ENCODE results near the gene WSCD2. TPM values are rescaled to one million over a fixed set of nuclear protein-coding genes. Genes with fewer than 3 reads are reported as not detected.

The WSCD2 gene
- polyA plus RNA-seq, 3 donors = not detected

DNA sequence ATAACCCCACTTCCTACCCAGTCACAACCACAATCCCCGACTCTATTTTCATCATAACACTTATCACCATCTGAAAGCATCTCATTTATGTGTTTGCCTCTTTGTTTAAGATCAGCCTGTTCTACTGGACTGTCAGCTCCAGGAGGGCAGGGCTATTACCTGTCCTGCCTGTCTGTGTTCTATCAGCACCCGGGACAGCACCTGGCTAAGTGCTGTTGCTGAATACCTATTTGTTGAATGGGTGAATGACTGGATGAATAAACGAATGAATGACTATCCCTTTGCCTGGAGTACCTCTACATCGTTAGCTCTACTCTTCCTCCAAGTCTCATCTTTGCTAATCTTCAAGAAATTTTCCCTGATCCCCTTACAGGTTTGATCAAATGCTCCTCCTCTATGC lies 69.0 kb downstream of the WSCD2 start:
- no peak overlapping the region for H3K4me3 ChIP-seq (replicated peaks in 1 of 3; ENCODE audit: low read depth in 2 of 3, low read length in 3 of 3)
- H2AFZ ChIP-seq (ENCODE audit: insufficient read depth, low read depth, low read length, poor library complexity, severe bottlenecking) = no peak overlapping the region
- whole genome bisulfite sequencing (ENCODE audit: insufficient coverage) = 50% methylated on average over 1 of the region's 4 CpGs
- H3K4me2 ChIP-seq (replicated peaks; ENCODE audit: extremely low read depth, low read length, poor library complexity, severe bottlenecking) = no peak overlapping the region
- intact Hi-C loops (cut with micrococcal nuclease) = loop anchor here in 1 of 2 donors (10.0 kb wide), 1 partner anchor 523 kb away; no protein-coding TSS in a partner anchor
- H3K27ac ChIP-seq (ENCODE audit: low read depth in 1 of 2, low read length in 2 of 2) = no peak overlapping the region
- H3K36me3 ChIP-seq (replicated peaks in 1 of 2; ENCODE audit: control insufficient read depth in 1 of 2, insufficient read depth in 2 of 2, low read length in 2 of 2) = no peaks in the 10 kb centered on the region
- no peaks in the 10 kb centered on the region for H4K20me1 ChIP-seq (ENCODE audit: insufficient read depth, low read length)
- no peaks in the 10 kb centered on the region for H3K36me3 Mint-ChIP-seq
- no peak overlapping the region for H3K4me3 Mint-ChIP-seq
- no peaks in the 10 kb centered on the region for H3K4me1 Mint-ChIP-seq
- H3K27me3 Mint-ChIP-seq (ENCODE audit: low read depth in 3 of 3) = peaks cover 1 to 11% (median 7%) of the 10 kb centered on the region in 3 donors
- peaks cover 0 to 2% (median 0%) of the 10 kb centered on the region in 7 donors for H3K9me3 Mint-ChIP-seq
- no peak overlapping the region for H3K9ac ChIP-seq (ENCODE audit: insufficient read depth, low read length, poor library complexity, severe bottlenecking)
- H3K79me2 ChIP-seq (ENCODE audit: insufficient read depth, low read length) = no peaks in the 10 kb centered on the region
- no peaks in the 10 kb centered on the region for H3K9me3 ChIP-seq (replicated peaks in 1 of 2; ENCODE audit: control insufficient read depth in 1 of 2, insufficient read depth in 1 of 2, low read length in 2 of 2)
- H3K27me3 ChIP-seq (ENCODE audit: control insufficient read depth in 2 of 2, insufficient read depth in 2 of 2, low read length in 2 of 2) = peaks cover 0 to 2% of the 10 kb centered on the region in 2 donors
- H3K27ac Mint-ChIP-seq = no peak overlapping the region
- TF ChIP-seq, protein P1, sequence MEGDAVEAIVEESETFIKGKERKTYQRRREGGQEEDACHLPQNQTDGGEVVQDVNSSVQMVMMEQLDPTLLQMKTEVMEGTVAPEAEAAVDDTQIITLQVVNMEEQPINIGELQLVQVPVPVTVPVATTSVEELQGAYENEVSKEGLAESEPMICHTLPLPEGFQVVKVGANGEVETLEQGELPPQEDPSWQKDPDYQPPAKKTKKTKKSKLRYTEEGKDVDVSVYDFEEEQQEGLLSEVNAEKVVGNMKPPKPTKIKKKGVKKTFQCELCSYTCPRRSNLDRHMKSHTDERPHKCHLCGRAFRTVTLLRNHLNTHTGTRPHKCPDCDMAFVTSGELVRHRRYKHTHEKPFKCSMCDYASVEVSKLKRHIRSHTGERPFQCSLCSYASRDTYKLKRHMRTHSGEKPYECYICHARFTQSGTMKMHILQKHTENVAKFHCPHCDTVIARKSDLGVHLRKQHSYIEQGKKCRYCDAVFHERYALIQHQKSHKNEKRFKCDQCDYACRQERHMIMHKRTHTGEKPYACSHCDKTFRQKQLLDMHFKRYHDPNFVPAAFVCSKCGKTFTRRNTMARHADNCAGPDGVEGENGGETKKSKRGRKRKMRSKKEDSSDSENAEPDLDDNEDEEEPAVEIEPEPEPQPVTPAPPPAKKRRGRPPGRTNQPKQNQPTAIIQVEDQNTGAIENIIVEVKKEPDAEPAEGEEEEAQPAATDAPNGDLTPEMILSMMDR (IDR thresholded peaks at IDR 0.05) = no peak
- H3K4me1 ChIP-seq (ENCODE audit: control insufficient read depth in 1 of 2, insufficient read depth in 2 of 2, low read length in 2 of 2) = no peaks in the 10 kb centered on the region
- DNase-seq = no peak

DNA sequence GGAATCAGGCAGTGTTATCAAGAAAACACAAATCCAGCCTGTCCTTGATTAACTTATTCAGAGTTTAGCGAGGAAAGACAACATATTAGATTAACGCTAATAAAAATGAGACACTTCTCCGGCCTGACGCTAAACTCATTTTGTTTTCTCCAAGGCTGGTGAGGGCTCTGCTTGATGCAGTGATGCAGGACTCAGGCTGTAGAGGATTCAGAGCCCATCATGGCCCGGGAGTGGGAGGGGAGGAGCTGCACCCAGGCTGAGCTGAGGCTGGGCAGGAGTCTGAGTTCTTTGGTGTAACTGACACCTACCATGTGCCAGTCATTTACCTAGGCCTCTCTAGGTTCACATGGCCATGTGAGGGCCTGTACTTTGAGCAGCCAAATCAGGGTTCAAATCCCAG lies 70.0 kb downstream of the WSCD2 start:
- WGBS (ENCODE audit: insufficient coverage) = 90% methylated on average over 3 of the region's 5 CpGs
- H3K4me3 ChIP-seq (replicated peaks in 1 of 3; ENCODE audit: low read depth in 2 of 3, low read length in 3 of 3) = no peak overlapping the region
- peaks cover 0 to 2% of the 10 kb centered on the region in 2 donors for H3K27me3 ChIP-seq (ENCODE audit: control insufficient read depth in 2 of 2, insufficient read depth in 2 of 2, low read length in 2 of 2)

More for the DNA sequence above, 70.0 kb downstream of the WSCD2 start:
- H3K4me2 ChIP-seq (replicated peaks; ENCODE audit: extremely low read depth, low read length, poor library complexity, severe bottlenecking) = no peak overlapping the region
- TF ChIP-seq, protein P1 (IDR thresholded peaks at IDR 0.05) = no peak
- DNase-seq = no peak
- no peaks in the 10 kb centered on the region for H4K20me1 ChIP-seq (ENCODE audit: insufficient read depth, low read length)
- H3K79me2 ChIP-seq (ENCODE audit: insufficient read depth, low read length) = no peaks in the 10 kb centered on the region
- H3K4me1 ChIP-seq (ENCODE audit: control insufficient read depth in 1 of 2, insufficient read depth in 2 of 2, low read length in 2 of 2) = no peaks in the 10 kb centered on the region
- intact Hi-C loops (cut with micrococcal nuclease) = loop anchor here in 1 of 2 donors (10.0 kb wide), 1 partner anchor 524 kb away; no protein-coding TSS in a partner anchor
- Mint-ChIP-seq H3K4me3 (no peak overlapping the region), H3K4me1 (no peaks in the 10 kb centered on the region), H3K36me3 (no peaks in the 10 kb centered on the region), H3K27ac (no peak overlapping the region), H3K27me3 (ENCODE audit: low read depth in 3 of 3) (peaks cover 4 to 11% (median 10%) of the 10 kb centered on the region in 3 donors), H3K9me3 (peaks cover 2 to 7% (median 6%) of the 10 kb centered on the region in 7 donors)
- H3K36me3 ChIP-seq (replicated peaks in 1 of 2; ENCODE audit: control insufficient read depth in 1 of 2, insufficient read depth in 2 of 2, low read length in 2 of 2) = no peaks in the 10 kb centered on the region
- H2AFZ ChIP-seq (ENCODE audit: insufficient read depth, low read depth, low read length, poor library complexity, severe bottlenecking) = no peak overlapping the region
- peaks cover 0 to 3% of the 10 kb centered on the region in 2 donors for H3K9me3 ChIP-seq (replicated peaks in 1 of 2; ENCODE audit: control insufficient read depth in 1 of 2, insufficient read depth in 1 of 2, low read length in 2 of 2)
- H3K9ac ChIP-seq (ENCODE audit: insufficient read depth, low read length, poor library complexity, severe bottlenecking) = no peak overlapping the region
- no peak overlapping the region for H3K27ac ChIP-seq (ENCODE audit: low read depth in 1 of 2, low read length in 2 of 2)
